ENCODE results near the gene MRPL52. TPM values are rescaled to one million over a fixed set of nuclear protein-coding genes. Genes with fewer than 3 reads are reported as not detected.
A peak's percentile ranks its signal among the peaks of the same experiment; 100 is the strongest.

Gene MRPL52
- polyA plus RNA-seq, 2 of the 4 experiments (the other 2 are of a cell fraction) = 116 to 172 TPM

DNA sequence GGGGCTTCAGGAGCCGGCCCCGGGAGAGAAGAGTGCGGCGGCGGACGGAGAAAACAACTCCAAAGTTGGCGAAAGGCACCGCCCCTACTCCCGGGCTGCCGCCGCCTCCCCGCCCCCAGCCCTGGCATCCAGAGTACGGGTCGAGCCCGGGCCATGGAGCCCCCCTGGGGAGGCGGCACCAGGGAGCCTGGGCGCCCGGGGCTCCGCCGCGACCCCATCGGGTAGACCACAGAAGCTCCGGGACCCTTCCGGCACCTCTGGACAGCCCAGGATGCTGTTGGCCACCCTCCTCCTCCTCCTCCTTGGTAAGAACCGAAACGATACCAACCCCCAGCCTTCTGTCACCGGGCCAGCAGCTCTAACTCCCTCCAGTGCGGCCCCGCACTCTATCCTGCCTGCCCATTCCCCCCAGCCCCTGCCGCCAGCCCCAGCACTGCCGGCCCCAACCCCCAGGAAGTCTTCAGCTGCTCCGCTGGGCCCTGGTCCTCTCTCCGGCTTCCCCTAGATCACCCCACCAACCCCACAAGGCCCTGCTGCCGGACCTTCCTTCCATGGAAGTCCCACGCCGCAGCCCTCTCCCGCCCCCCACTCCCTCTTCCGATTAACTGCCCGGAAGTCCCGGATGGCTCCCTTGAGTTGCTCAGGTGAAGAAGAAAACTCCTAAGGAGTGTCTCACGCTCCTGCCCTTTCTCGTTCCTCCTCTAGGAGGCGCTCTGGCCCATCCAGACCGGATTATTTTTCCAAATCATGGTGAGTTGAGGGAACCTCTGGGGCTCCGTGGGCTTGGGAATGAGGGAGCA is 42.5 kb downstream of the MRPL52 start:
- H3K27ac ChIP-seq = peak overlapping the region; percentile 94 to 98
- peak overlapping the region; percentile 81 for H3K4me2 ChIP-seq
- peak; percentile 72 to 82 for ATAC-seq
- 1% methylated on average over 22 of the region's 45 CpGs for WGBS (ENCODE audit: missing lambda C conversion rate)
- no peaks in the 10 kb centered on the region for H3K9me3 ChIP-seq
- no peak for FAIRE-seq
- DNase-seq (ENCODE audit: low read depth in 1 of 2, low spot score in 1 of 2) = peak; percentile 87 to 90
- CTCF ChIA-PET = interaction anchor here (0.6 to 23.1 kb wide), 39 partner anchors 12 to 319 kb away, joined by 3 to 368 read pairs (median 4); partner anchors contain the start of genes AJUBA, MMP14, PRMT5 and RBM23
- H3K4me1 ChIP-seq = peaks cover 21% of the 10 kb centered on the region
- H3K4me3 ChIP-seq = peak overlapping the region; percentile 78
- POLR2A ChIA-PET = interaction anchor here (0.6 to 3.1 kb wide), 10 partner anchors 10 to 300 kb away, joined by 3 to 12 read pairs (median 4); partner anchors contain the start of genes OXA1L, PRMT5 and REM2
- TF ChIP-seq GATA3 (IDR thresholded peaks at IDR 0.05; ENCODE audit: borderline replicate concordance) (no peak), NPAS2 (CRISPR knock-in tag; IDR thresholded peaks at IDR 0.05; ENCODE audit: borderline replicate concordance) (no peak), TFCP2L1 (CRISPR knock-in tag; IDR thresholded peaks at IDR 0.05) (no peak), KDM1A (IDR thresholded peaks at IDR 0.05; ENCODE audit: low read depth) (0 out of 2 replicates have a peak, but pooled peaks have one; percentile 29), CEBPB (IDR thresholded peaks at IDR 0.05) (no peak), BHLHE40 (IDR thresholded peaks at IDR 0.05; ENCODE audit: low read depth, low read length) (no peak), HOXB13 (CRISPR knock-in tag; IDR thresholded peaks at IDR 0.05; ENCODE audit: low read depth) (no peak), ESRRA (IDR thresholded peaks at IDR 0.05; ENCODE audit: borderline replicate concordance, low read length) (no peak), CBX8 (IDR thresholded peaks at IDR 0.05) (no peak), FOXS1 (CRISPR knock-in tag; IDR thresholded peaks at IDR 0.05) (no peak), FOSB (CRISPR knock-in tag; IDR thresholded peaks at IDR 0.05) (no peak), ZSCAN20 (CRISPR knock-in tag; IDR thresholded peaks at IDR 0.05) (no peak), TP53 (CRISPR knock-in tag; IDR thresholded peaks at IDR 0.05) (no peak), FOSL2 (IDR thresholded peaks at IDR 0.05) (no peak), FOSL2 (CRISPR knock-in tag; IDR thresholded peaks at IDR 0.05) (no peak), HEYL (CRISPR knock-in tag; IDR thresholded peaks at IDR 0.05) (no peak), ZNF302 (CRISPR knock-in tag; IDR thresholded peaks at IDR 0.05) (no peak), CHD2 (IDR thresholded peaks at IDR 0.05; ENCODE audit: low read length, partially characterized antibody) (no peak), POLR2AphosphoS2 (conservative IDR thresholded peaks at IDR 0.05; ENCODE audit: low read length) (no peak), HDAC2 (IDR thresholded peaks at IDR 0.05) (no peak), RFX5 (IDR thresholded peaks at IDR 0.05) (no peak), CBX2 (IDR thresholded peaks at IDR 0.05; ENCODE audit: borderline replicate concordance, low read depth) (no peak), MAFK (IDR thresholded peaks at IDR 0.05; ENCODE audit: partially characterized antibody) (peak; percentile 26), HOXA7 (CRISPR knock-in tag; IDR thresholded peaks at IDR 0.05) (no peak), RNF2 (IDR thresholded peaks at IDR 0.05; ENCODE audit: borderline replicate concordance, low read depth) (no peak), SREBF2 (IDR thresholded peaks at IDR 0.05) (no peak), MAZ (IDR thresholded peaks at IDR 0.05; ENCODE audit: borderline replicate concordance, low read depth, low read length) (no peak), ZFP36 (IDR thresholded peaks at IDR 0.05; ENCODE audit: borderline replicate concordance, partially characterized antibody) (no peak), KDM5A (IDR thresholded peaks at IDR 0.05) (0 out of 2 replicates have a peak, but pooled peaks have one; percentile 17), RCOR1 (IDR thresholded peaks at IDR 0.05; ENCODE audit: low read depth, low read length) (no peak), CHD4 (IDR thresholded peaks at IDR 0.05; ENCODE audit: borderline replicate concordance) (no peak)
- TF ChIP-seq, protein P1, sequence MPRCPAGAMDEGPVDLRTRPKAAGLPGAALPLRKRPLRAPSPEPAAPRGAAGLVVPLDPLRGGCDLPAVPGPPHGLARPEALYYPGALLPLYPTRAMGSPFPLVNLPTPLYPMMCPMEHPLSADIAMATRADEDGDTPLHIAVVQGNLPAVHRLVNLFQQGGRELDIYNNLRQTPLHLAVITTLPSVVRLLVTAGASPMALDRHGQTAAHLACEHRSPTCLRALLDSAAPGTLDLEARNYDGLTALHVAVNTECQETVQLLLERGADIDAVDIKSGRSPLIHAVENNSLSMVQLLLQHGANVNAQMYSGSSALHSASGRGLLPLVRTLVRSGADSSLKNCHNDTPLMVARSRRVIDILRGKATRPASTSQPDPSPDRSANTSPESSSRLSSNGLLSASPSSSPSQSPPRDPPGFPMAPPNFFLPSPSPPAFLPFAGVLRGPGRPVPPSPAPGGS (IDR thresholded peaks at IDR 0.05) = no peak
- TF ChIP-seq, protein P2, sequence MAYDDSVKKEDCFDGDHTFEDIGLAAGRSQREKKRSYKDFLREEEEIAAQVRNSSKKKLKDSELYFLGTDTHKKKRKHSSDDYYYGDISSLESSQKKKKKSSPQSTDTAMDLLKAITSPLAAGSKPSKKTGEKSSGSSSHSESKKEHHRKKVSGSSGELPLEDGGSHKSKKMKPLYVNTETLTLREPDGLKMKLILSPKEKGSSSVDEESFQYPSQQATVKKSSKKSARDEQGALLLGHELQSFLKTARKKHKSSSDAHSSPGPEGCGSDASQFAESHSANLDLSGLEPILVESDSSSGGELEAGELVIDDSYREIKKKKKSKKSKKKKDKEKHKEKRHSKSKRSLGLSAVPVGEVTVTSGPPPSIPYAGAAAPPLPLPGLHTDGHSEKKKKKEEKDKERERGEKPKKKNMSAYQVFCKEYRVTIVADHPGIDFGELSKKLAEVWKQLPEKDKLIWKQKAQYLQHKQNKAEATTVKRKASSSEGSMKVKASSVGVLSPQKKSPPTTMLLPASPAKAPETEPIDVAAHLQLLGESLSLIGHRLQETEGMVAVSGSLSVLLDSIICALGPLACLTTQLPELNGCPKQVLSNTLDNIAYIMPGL (CRISPR knock-in tag; IDR thresholded peaks at IDR 0.05; ENCODE audit: borderline replicate concordance) = no peak; the same call in 1 of the 2 replicates
- TF ChIP-seq, protein P3, sequence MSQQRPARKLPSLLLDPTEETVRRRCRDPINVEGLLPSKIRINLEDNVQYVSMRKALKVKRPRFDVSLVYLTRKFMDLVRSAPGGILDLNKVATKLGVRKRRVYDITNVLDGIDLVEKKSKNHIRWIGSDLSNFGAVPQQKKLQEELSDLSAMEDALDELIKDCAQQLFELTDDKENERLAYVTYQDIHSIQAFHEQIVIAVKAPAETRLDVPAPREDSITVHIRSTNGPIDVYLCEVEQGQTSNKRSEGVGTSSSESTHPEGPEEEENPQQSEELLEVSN (IDR thresholded peaks at IDR 0.05; ENCODE audit: borderline replicate concordance, low read depth) = no peak; the same call in 1 of the 2 replicates
- TF ChIP-seq, protein P4, sequence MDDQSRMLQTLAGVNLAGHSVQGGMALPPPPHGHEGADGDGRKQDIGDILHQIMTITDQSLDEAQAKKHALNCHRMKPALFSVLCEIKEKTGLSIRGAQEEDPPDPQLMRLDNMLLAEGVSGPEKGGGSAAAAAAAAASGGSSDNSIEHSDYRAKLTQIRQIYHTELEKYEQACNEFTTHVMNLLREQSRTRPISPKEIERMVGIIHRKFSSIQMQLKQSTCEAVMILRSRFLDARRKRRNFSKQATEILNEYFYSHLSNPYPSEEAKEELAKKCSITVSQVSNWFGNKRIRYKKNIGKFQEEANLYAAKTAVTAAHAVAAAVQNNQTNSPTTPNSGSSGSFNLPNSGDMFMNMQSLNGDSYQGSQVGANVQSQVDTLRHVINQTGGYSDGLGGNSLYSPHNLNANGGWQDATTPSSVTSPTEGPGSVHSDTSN (IDR thresholded peaks at IDR 0.05) = no peak
- TF ChIP-seq, protein P5, sequence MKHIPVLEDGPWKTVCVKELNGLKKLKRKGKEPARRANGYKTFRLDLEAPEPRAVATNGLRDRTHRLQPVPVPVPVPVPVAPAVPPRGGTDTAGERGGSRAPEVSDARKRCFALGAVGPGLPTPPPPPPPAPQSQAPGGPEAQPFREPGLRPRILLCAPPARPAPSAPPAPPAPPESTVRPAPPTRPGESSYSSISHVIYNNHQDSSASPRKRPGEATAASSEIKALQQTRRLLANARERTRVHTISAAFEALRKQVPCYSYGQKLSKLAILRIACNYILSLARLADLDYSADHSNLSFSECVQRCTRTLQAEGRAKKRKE (CRISPR knock-in tag; IDR thresholded peaks at IDR 0.05; ENCODE audit: low read depth) = no peak
- TF ChIP-seq, protein P6, sequence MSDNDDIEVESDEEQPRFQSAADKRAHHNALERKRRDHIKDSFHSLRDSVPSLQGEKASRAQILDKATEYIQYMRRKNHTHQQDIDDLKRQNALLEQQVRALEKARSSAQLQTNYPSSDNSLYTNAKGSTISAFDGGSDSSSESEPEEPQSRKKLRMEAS (IDR thresholded peaks at IDR 0.05) = peak; percentile 50

Data from A549 (cell line).